Fibroblast of lung (primary cell): ENCODE results near the gene KRT27. TPM values are rescaled to one million over a fixed set of nuclear protein-coding genes. Genes with fewer than 3 reads are reported as not detected.
A peak's percentile ranks its signal among the peaks of the same experiment; 100 is the strongest.

Source experiments
- DNase-seq, 2 donors: peaks; one replicate each; pipeline versions ENCODE4 v3.0.0 to v3.0.0-alpha.2; 2010; ENCODE audit warnings: low read depth in 2 of 2
- H2AFZ ChIP-seq: 2 replicates; pipeline ENCODE4 v1.5.1; 2012; ENCODE audit warnings: low read length, control low read depth, inconsistent platforms
- H3K27ac ChIP-seq: 2 replicates; pipeline ENCODE4 v1.5.1; 2011; ENCODE audit warnings: low read length, control low read depth; ENCODE audit not compliant: insufficient read depth
- H3K27me3 ChIP-seq: 2 replicates; pipeline ENCODE4 v1.5.1; 2011; ENCODE audit warnings: mild to moderate bottlenecking, low read length; ENCODE audit not compliant: control insufficient read depth, insufficient read depth
- H3K36me3 ChIP-seq: 2 replicates; pipeline ENCODE4 v1.5.1; 2011; ENCODE audit warnings: low read length; ENCODE audit not compliant: control insufficient read depth, insufficient read depth
- H3K4me1 ChIP-seq: 2 replicates; pipeline ENCODE4 v1.5.1; 2011; ENCODE audit warnings: low read length; ENCODE audit not compliant: control insufficient read depth, insufficient read depth; ENCODE audit errors: extremely low read depth
- H3K4me2 ChIP-seq: 2 replicates; pipeline ENCODE4 v1.5.1; 2011; ENCODE audit warnings: low read length, control low read depth; ENCODE audit not compliant: insufficient read depth; ENCODE audit errors: extremely low read depth
- H3K4me3 ChIP-seq, 4 experiments: fragments of 200-600 bp in 1 of 4; sonication (generic) in 1 of 4; replicated peaks in 1 of 4; 2 replicates each; pipeline ENCODE4 v1.5.1; 2011 to 2016; ENCODE audit warnings: low read length in 4 of 4, low read depth in 3 of 4, mild to moderate bottlenecking in 3 of 4, control low read depth in 2 of 4, inconsistent platforms in 1 of 4, mixed read lengths in 1 of 4; ENCODE audit not compliant: insufficient read depth in 1 of 4; ENCODE audit errors: control extremely low read depth in 1 of 4
- H3K79me2 ChIP-seq: 2 replicates; pipeline ENCODE4 v1.5.1; 2012; ENCODE audit warnings: mild to moderate bottlenecking, low read length, inconsistent platforms; ENCODE audit not compliant: control insufficient read depth, insufficient read depth
- H3K9ac ChIP-seq: 2 replicates; pipeline ENCODE4 v1.5.1; 2011; ENCODE audit warnings: mild to moderate bottlenecking, low read length, control low read depth; ENCODE audit not compliant: insufficient read depth
- H3K9me3 ChIP-seq: 2 replicates; pipeline ENCODE4 v1.5.1; 2012; ENCODE audit warnings: low read depth, low read length; ENCODE audit not compliant: control insufficient read depth, insufficient read depth
- H4K20me1 ChIP-seq: 2 replicates; pipeline ENCODE4 v1.5.1; 2011; ENCODE audit warnings: low read length; ENCODE audit not compliant: control insufficient read depth, insufficient read depth; ENCODE audit errors: extremely low read depth
- EZH2 ChIP-seq: IDR thresholded peaks from 2 replicates; pipeline ENCODE4 v1.5.1; 2012; ENCODE audit warnings: low read length, control low read depth, mild to moderate bottlenecking; ENCODE audit errors: missing control alignments
- polyA minus RNA-seq: library from RNA; depleted of rRNA, polyadenylated mRNA; stranded (reverse); fragments of >200 nt; gene quantifications from 2 replicates; pipeline ENCODE4 v1.2.3, GENCODE V29; 2011; ENCODE audit warnings: low replicate concordance
- polyA plus RNA-seq, 2 donors: library from polyadenylated mRNA; depleted of rRNA in 1 of 2; stranded (reverse) in 1 of 2; unstranded in 1 of 2; fragments of >200 nt; gene quantifications; 2 replicates each; pipeline ENCODE4 v1.2.1, GENCODE V29; 2011 to 2012; ENCODE audit warnings: missing spikeins in 1 of 2
- total RNA-seq: library from RNA; depleted of rRNA; stranded (reverse); fragments of >200 nt; gene quantifications from 2 replicates; pipeline ENCODE4 v1.2.1, GENCODE V29; 2014
- TF ChIP-seq, protein P1 (sequence below), 2 donors: IDR thresholded peaks in 1 of 2; conservative IDR thresholded peaks in 1 of 2; 1 replicate in 1 of 2; 2 replicates in 1 of 2; pipeline ENCODE4 v1.5.1; 2011 to 2012; ENCODE audit warnings: low read length in 2 of 2, control low read depth in 1 of 2, inconsistent platforms in 1 of 2, low read depth in 1 of 2, mild to moderate bottlenecking in 1 of 2

KRT27 gene, protein sequence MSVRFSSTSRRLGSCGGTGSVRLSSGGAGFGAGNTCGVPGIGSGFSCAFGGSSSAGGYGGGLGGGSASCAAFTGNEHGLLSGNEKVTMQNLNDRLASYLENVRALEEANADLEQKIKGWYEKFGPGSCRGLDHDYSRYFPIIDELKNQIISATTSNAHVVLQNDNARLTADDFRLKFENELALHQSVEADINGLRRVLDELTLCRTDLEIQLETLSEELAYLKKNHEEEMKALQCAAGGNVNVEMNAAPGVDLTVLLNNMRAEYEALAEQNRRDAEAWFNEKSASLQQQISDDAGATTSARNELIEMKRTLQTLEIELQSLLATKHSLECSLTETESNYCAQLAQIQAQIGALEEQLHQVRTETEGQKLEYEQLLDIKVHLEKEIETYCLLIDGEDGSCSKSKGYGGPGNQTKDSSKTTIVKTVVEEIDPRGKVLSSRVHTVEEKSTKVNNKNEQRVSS
- total RNA-seq (not detected in 2 replicates), polyA plus RNA-seq (not detected in 2 replicates), polyA minus RNA-seq (not detected in 2 replicates)
- polyA plus RNA-seq (2012), result not detected in 2 replicates

DNA sequence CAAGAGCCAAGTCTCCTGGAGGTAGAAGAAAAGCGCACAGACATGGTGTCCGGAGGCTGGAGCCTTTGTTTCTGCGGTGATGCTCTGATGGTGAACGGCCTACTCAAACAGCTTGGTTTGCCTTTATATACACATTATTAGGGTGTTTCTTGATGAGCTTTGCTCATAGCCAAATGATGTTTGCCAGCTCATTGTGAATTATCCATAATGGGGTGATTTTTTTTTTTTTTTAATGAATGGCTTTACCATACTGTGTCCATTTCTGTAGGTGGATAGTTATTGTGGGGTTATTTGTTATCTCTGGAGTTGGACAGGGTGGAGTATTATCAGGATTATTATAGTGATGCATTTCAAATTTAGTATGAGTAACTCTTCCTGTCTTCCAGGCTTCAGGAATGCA is at the start of gene KRT27:
Gene KRT27, minus strand, starts transcription at position 101 of the 400 bp plus-strand sequence. Its CDS starts 57 bp downstream, at position 44.
- no peak within 1 kb of the TSS for H2AFZ ChIP-seq

DNA sequence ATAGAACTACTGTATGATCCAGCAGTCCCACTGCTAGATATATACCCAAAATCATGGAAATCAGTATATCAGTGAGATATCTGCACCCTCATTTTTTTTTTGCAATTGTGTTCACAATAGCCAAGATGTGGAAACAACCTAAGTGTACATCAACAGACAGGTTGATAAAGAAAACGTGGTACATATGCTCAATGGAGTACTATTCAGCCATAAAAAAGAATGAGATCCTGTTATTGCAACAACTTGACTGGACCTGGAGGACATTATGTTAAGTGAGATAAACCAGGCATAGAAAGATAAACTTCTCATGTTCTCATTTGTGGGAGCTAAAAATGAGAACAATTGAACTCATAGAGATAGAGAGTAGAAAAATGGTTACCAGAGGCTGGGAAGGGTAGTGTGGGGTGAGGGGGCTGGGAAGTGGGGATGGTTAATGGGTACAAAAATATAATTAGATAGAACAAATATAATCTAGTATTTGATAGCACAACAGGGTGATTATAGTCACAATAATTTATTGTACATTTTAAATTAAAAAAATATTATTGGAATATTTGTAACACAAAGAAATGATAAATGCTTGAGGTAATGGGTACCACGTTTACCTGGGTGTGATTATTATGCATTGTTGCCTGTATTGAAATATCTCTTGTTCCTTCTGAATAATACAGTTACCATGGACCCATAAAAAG is 47.9 kb upstream of the KRT27 start:
- Histone ChIP-seq H2AFZ (no peak overlapping the region), H4K20me1 (no peaks in the 10 kb centered on the region), H3K36me3 (no peaks in the 10 kb centered on the region), H3K9me3 (no peaks in the 10 kb centered on the region), H3K9ac (no peak overlapping the region), H3K79me2 (no peaks in the 10 kb centered on the region), H3K4me2 (no peak overlapping the region), H3K4me1 (no peaks in the 10 kb centered on the region), H3K27me3 (no peaks in the 10 kb centered on the region), H3K4me3 (no peak overlapping the region), H3K27ac (no peak overlapping the region)
- DNase-seq, result no peak
- no peak for TF ChIP-seq EZH2

More for the DNA sequence above, at the start of gene KRT27:
- no peaks in the 10 kb centered on the region for H3K79me2 ChIP-seq
- H3K4me2 ChIP-seq, result no peak within 1 kb of the TSS
- TF ChIP-seq, protein P1, sequence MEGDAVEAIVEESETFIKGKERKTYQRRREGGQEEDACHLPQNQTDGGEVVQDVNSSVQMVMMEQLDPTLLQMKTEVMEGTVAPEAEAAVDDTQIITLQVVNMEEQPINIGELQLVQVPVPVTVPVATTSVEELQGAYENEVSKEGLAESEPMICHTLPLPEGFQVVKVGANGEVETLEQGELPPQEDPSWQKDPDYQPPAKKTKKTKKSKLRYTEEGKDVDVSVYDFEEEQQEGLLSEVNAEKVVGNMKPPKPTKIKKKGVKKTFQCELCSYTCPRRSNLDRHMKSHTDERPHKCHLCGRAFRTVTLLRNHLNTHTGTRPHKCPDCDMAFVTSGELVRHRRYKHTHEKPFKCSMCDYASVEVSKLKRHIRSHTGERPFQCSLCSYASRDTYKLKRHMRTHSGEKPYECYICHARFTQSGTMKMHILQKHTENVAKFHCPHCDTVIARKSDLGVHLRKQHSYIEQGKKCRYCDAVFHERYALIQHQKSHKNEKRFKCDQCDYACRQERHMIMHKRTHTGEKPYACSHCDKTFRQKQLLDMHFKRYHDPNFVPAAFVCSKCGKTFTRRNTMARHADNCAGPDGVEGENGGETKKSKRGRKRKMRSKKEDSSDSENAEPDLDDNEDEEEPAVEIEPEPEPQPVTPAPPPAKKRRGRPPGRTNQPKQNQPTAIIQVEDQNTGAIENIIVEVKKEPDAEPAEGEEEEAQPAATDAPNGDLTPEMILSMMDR (conservative IDR thresholded peaks at IDR 0.05 in 1 of 2, IDR thresholded peaks at IDR 0.05 in 1 of 2; ENCODE audit: low read depth in 1 of 2, low read length in 2 of 2), result no peak
- TF ChIP-seq EZH2, result no peak
- H3K9me3 ChIP-seq, result no peaks in the 10 kb centered on the region
- H3K27ac ChIP-seq, result no peak within 1 kb of the TSS
- H3K4me3 ChIP-seq, result no peak within 1 kb of the TSS
- no peak within 1 kb of the TSS for H3K9ac ChIP-seq
- H3K27me3 ChIP-seq, result peaks cover 10% of the 10 kb centered on the region
- H3K4me1 ChIP-seq, result no peaks in the 10 kb centered on the region
- DNase-seq, result no peak
- H3K36me3 ChIP-seq, result no peaks in the 10 kb centered on the region
- H4K20me1 ChIP-seq, result no peaks in the 10 kb centered on the region

DNA sequence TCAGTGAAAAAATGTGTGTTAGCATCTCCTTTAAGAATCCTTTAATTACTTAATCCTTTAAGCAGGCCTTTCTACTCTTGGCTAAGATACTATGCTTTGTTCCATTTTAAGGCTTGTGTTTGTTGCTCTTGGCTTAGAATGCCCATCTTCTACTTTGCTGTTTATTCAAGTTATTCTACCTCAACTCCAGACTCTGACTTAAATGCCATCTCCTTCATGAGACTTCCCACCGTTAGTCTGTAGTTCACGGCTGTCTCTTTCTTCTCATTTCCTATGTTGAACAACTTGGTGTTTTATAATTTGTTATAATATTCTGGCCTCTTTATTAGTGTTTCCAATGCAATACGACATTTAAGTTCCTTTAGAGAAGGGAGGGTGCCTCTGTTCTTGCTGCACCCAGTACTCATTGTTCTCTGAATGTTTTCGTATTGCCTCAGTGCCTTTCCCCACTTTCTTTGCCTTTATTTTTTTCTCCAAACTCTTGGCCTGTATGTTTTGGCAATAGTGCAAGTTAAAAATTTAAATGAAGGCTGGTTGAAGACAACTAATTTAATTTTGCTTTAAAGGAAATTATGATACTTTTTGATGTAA is 46.2 kb upstream of the KRT27 start:
- H3K4me3 ChIP-seq, result no peak overlapping the region
- no peak overlapping the region for H2AFZ ChIP-seq
- no peak overlapping the region for H3K9ac ChIP-seq
- no peak for TF ChIP-seq EZH2
- TF ChIP-seq, protein P1 (conservative IDR thresholded peaks at IDR 0.05 in 1 of 2, IDR thresholded peaks at IDR 0.05 in 1 of 2; ENCODE audit: low read depth in 1 of 2, low read length in 2 of 2), result no peak
- no peaks in the 10 kb centered on the region for H3K9me3 ChIP-seq
- no peak overlapping the region for H3K4me2 ChIP-seq
- H3K27ac ChIP-seq, result no peak overlapping the region
- H3K79me2 ChIP-seq, result no peaks in the 10 kb centered on the region
- no peaks in the 10 kb centered on the region for H3K36me3 ChIP-seq
- H4K20me1 ChIP-seq, result no peaks in the 10 kb centered on the region
- no peaks in the 10 kb centered on the region for H3K27me3 ChIP-seq
- no peaks in the 10 kb centered on the region for H3K4me1 ChIP-seq
- DNase-seq, result peak; percentile 50 to 52
